Uterus (tissue), 2 donors: ENCODE results near the gene STT3A.

Experiments
- CTCF ChIP-seq, 4 experiments: fragments of 200-600 bp in 2 of 4; fragments of 450-650 bp in 2 of 4; sonication (generic) in 2 of 4; IDR thresholded peaks; one replicate each; pipeline ENCODE4 v1.5.1; 2016 to 2019; ENCODE audit warnings: antibody characterized with exemption in 4 of 4, mild to moderate bottlenecking in 2 of 4, moderate library complexity in 1 of 4
- POLR2A ChIP-seq, 2 donors: fragments of 450-650 bp; IDR thresholded peaks; one replicate each; pipeline ENCODE4 v1.6.1; 2016; ENCODE audit warnings: antibody characterized with exemption in 2 of 2, mild to moderate bottlenecking in 1 of 2, moderate library complexity in 1 of 2

GRCh38 chr11:125671561-125671960 is 78.9 kb downstream of the STT3A start:
- no peak for TF ChIP-seq POLR2A (IDR thresholded peaks at IDR 0.05)
- no peak for TF ChIP-seq CTCF (IDR thresholded peaks at IDR 0.05)
